ENCODE results near the gene FBXW4.

The FBXW4 gene

DNA sequence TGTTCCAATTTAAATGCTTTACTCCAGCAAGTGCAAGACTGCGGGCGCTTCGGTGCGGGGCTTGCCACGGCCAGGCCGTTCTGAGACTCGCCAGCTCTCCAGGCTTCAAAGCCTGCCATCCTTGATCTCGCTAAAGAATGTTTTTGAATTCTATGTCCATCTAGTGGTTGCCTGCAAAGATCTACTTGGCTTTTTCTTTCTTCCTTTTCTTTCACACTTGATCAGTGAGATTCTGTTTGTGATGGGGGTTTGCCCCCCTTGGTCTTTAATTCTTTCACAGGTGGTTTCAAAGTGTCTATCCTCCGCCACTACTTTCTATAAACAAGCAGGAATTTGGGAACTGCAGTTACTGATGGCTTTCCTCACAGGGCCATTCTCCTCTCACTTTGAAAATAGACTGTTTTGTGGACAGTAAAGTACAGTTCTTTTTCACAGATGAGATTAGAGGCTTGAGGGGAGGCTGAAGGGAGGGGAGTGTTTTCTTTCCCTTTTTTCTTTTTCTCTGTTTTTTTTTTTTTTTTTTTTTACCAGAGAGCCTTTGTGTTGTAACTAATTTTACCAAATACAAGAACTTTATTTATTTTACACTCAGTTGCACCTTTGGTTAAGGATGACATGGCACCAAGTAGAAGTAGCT lies 15.2 kb upstream of the FBXW4 start:
- Histone ChIP-seq H3K9ac (ENCODE audit: low read depth, low read length, poor library complexity, severe bottlenecking) (no peak overlapping the region), H3K4me1 (ENCODE audit: insufficient read depth, low read length, poor library complexity, severe bottlenecking) (no peaks in the 10 kb centered on the region), H3K79me2 (ENCODE audit: insufficient read depth, low read length) (no peaks in the 10 kb centered on the region), H3K4me3 (ENCODE audit: low read length, poor library complexity, severe bottlenecking) (no peak overlapping the region), H3K27me3 (ENCODE audit: insufficient read depth, low read length, poor library complexity, severe bottlenecking) (no peaks in the 10 kb centered on the region), H4K20me1 (ENCODE audit: insufficient read depth, low read length, poor library complexity, severe bottlenecking) (no peaks in the 10 kb centered on the region), H3K9me2 (replicated peaks; ENCODE audit: low read depth, low read length) (no peaks in the 10 kb centered on the region), H3K36me3 (ENCODE audit: insufficient read depth, low read length) (no peaks in the 10 kb centered on the region), H3K4me2 (ENCODE audit: low read depth, low read length, poor library complexity, severe bottlenecking) (no peak overlapping the region), H3K9me3 (ENCODE audit: insufficient read depth, low read depth, low read length) (no peaks in the 10 kb centered on the region), H2AFZ (ENCODE audit: low read length) (peak overlapping the region; percentile 71), H3F3A (ENCODE audit: low read depth) (no peaks in the 10 kb centered on the region)
- TF ChIP-seq EZH2phosphoT487 (IDR thresholded peaks at IDR 0.05; ENCODE audit: borderline replicate concordance), result no peak
- TF ChIP-seq, protein P1, sequence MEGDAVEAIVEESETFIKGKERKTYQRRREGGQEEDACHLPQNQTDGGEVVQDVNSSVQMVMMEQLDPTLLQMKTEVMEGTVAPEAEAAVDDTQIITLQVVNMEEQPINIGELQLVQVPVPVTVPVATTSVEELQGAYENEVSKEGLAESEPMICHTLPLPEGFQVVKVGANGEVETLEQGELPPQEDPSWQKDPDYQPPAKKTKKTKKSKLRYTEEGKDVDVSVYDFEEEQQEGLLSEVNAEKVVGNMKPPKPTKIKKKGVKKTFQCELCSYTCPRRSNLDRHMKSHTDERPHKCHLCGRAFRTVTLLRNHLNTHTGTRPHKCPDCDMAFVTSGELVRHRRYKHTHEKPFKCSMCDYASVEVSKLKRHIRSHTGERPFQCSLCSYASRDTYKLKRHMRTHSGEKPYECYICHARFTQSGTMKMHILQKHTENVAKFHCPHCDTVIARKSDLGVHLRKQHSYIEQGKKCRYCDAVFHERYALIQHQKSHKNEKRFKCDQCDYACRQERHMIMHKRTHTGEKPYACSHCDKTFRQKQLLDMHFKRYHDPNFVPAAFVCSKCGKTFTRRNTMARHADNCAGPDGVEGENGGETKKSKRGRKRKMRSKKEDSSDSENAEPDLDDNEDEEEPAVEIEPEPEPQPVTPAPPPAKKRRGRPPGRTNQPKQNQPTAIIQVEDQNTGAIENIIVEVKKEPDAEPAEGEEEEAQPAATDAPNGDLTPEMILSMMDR (conservative IDR thresholded peaks at IDR 0.05; ENCODE audit: low read length), result peak; percentile 27; the same call in 1 of the 2 replicates

DNA sequence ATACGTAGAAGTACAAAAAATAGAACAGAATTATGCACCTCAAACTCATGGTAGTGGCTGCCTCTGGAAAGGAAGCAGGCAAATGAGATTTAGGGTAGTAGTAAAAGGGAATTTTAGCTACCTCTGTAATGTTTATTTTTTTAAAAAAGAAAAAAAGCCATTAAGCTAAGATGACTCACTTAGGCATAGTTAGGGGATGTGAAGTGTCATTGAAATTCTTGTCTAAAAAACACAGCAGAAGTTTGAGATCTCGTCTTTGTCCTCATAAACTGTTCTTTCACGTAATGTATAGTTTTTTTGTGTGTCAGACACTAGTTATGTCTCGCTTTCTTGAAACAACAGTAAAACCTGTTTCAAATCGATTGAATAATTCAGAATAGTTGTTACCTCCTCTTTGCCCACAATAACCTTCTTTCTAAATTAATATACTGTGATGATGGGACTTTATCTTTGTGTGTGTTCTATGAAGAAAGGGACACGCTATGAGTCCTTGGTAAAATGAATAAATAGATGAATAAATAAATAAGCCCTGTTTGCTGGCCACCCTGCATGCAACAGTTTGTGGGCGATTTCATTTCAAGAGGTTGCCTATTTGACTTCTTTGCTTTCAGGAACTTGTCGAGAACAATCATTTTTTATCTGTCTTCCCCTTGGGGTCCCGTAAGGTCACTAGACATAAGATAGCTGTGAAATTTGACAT lies 14.5 kb upstream of the FBXW4 start:
- TF ChIP-seq, protein P1 (conservative IDR thresholded peaks at IDR 0.05; ENCODE audit: low read length), result no peak
- TF ChIP-seq EZH2phosphoT487 (IDR thresholded peaks at IDR 0.05; ENCODE audit: borderline replicate concordance), result no peak
- Histone ChIP-seq H3K4me1 (ENCODE audit: insufficient read depth, low read length, poor library complexity, severe bottlenecking) (no peaks in the 10 kb centered on the region), H2AFZ (ENCODE audit: low read length) (peak overlapping the region; percentile 71), H3K4me3 (ENCODE audit: low read length, poor library complexity, severe bottlenecking) (no peak overlapping the region), H4K20me1 (ENCODE audit: insufficient read depth, low read length, poor library complexity, severe bottlenecking) (no peaks in the 10 kb centered on the region), H3K79me2 (ENCODE audit: insufficient read depth, low read length) (no peaks in the 10 kb centered on the region), H3K9me2 (replicated peaks; ENCODE audit: low read depth, low read length) (no peaks in the 10 kb centered on the region), H3K9me3 (ENCODE audit: insufficient read depth, low read depth, low read length) (no peaks in the 10 kb centered on the region), H3K9ac (ENCODE audit: low read depth, low read length, poor library complexity, severe bottlenecking) (no peak overlapping the region), H3K4me2 (ENCODE audit: low read depth, low read length, poor library complexity, severe bottlenecking) (no peak overlapping the region), H3F3A (ENCODE audit: low read depth) (no peaks in the 10 kb centered on the region), H3K27me3 (ENCODE audit: insufficient read depth, low read length, poor library complexity, severe bottlenecking) (no peaks in the 10 kb centered on the region), H3K36me3 (ENCODE audit: insufficient read depth, low read length) (no peaks in the 10 kb centered on the region)

DNA sequence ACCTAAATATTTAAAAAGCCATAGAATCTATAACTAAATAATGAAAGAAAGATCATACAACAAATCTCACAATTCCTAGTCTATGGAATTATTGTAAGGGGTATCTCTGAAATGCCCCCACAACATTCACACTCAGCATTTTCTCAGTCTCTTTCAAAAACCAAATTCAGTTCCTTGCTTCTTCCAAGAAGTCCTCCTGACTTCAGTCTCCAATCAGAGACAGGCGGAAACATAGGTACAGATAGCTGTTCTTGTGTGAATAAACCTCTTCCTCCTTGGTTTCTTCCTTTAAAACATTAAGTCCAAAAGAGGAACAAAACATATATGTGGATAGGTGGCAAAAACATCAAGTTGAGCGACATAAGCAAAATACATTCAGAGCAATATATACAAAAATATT lies 13.9 kb upstream of the FBXW4 start:
- no peaks in the 10 kb centered on the region for H3K36me3 ChIP-seq (ENCODE audit: insufficient read depth, low read length)
- H2AFZ ChIP-seq (ENCODE audit: low read length), result no peak overlapping the region
- H3K4me2 ChIP-seq (ENCODE audit: low read depth, low read length, poor library complexity, severe bottlenecking), result no peak overlapping the region
- H3F3A ChIP-seq (ENCODE audit: low read depth), result no peaks in the 10 kb centered on the region
- no peaks in the 10 kb centered on the region for H4K20me1 ChIP-seq (ENCODE audit: insufficient read depth, low read length, poor library complexity, severe bottlenecking)
- no peaks in the 10 kb centered on the region for H3K4me1 ChIP-seq (ENCODE audit: insufficient read depth, low read length, poor library complexity, severe bottlenecking)
- no peak overlapping the region for H3K9ac ChIP-seq (ENCODE audit: low read depth, low read length, poor library complexity, severe bottlenecking)
- H3K9me2 ChIP-seq (replicated peaks; ENCODE audit: low read depth, low read length), result no peaks in the 10 kb centered on the region
- TF ChIP-seq EZH2phosphoT487 (IDR thresholded peaks at IDR 0.05; ENCODE audit: borderline replicate concordance), result no peak
- TF ChIP-seq, protein P1 (conservative IDR thresholded peaks at IDR 0.05; ENCODE audit: low read length), result no peak
- H3K9me3 ChIP-seq (ENCODE audit: insufficient read depth, low read depth, low read length), result no peaks in the 10 kb centered on the region
- H3K79me2 ChIP-seq (ENCODE audit: insufficient read depth, low read length), result no peaks in the 10 kb centered on the region
- H3K27me3 ChIP-seq (ENCODE audit: insufficient read depth, low read length, poor library complexity, severe bottlenecking), result no peaks in the 10 kb centered on the region
- no peak overlapping the region for H3K4me3 ChIP-seq (ENCODE audit: low read length, poor library complexity, severe bottlenecking)

All from Loucy (cell line).